CD4-positive, alpha-beta T cell treated with Interleukin-6 at 100 ng/mL for 8 hours (primary cell): ENCODE results near the gene NYNRIN.
"Not testable (repeated sequence)": the region's sequence is repeated elsewhere in the genome, so short reads cannot be mapped to it uniquely, and the experiment has no call there.

ENCODE experiments used
- DNase-seq: peaks from one replicate; pipeline ENCODE4 v3.0.0-alpha.2; 2020; ENCODE audit warnings: mixed read lengths, low spot score

The NYNRIN gene

DNA sequence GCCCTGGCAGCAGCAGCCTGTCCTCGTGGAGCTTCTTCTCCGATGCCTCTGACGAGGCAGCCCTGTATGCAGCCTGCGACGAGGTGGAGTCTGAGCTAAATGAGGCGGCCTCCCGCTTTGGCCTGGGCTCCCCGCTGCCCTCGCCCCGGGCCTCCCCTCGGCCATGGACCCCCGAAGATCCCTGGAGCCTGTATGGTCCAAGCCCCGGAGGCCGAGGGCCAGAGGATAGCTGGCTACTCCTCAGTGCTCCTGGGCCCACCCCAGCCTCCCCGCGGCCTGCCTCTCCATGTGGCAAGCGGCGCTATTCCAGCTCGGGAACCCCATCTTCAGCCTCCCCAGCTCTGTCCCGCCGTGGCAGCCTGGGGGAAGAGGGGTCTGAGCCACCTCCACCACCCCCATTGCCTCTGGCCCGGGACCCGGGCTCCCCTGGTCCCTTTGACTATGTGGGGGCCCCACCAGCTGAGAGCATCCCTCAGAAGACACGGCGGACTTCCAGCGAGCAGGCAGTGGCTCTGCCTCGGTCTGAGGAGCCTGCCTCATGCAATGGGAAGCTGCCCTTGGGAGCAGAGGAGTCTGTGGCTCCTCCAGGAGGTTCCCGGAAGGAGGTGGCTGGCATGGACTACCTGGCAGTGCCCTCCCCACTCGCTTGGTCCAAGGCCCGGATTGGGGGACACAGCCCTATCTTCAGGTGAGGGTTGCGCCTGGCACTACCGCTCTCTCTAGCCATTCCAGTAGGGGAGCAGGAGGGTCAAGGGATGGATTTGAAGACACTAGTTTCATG is 28.7 kb upstream of the NYNRIN start:
- DNase-seq, result no peak

DNA sequence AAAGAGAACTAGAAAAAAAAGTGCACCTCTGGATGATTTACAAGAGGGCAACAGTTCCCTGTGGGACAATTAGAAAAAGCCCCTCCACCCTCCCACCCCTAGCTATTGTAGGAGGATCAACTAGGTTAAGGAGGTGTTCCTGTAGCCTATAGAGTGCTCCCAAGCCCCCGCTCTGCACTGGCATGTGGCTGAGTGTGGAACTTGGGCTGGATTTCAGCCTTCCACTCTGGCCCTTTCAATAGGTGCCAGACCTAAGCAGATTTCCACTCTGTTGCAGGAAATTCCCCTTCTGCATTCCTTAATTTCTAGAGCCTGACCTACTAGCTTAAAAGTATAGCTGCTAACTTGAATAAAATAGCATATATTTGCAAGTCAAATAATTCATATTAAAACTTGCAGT is 28.1 kb upstream of the NYNRIN start:
- no peak for DNase-seq

DNA sequence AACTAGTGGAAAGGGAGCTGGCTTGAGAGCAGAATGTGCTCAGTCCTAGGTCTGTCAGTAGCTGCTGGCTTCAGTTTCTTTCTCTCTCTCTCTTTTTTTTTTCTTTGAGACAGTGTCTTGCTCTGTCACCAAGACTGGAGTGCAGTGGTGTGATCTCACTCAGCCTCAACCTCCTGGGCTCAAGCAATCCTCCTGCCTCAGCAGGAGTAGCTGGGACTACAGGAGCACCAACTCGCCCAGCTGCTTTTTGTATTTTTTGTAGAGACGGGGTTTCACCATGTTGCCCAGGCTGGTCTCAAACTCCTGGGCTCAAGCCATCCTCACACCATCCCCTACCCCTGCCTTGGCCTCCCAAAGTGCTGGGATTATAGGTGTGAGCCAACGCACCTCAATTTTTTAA is 27.2 kb upstream of the NYNRIN start:
- DNase-seq, result not testable (repeated sequence)

DNA sequence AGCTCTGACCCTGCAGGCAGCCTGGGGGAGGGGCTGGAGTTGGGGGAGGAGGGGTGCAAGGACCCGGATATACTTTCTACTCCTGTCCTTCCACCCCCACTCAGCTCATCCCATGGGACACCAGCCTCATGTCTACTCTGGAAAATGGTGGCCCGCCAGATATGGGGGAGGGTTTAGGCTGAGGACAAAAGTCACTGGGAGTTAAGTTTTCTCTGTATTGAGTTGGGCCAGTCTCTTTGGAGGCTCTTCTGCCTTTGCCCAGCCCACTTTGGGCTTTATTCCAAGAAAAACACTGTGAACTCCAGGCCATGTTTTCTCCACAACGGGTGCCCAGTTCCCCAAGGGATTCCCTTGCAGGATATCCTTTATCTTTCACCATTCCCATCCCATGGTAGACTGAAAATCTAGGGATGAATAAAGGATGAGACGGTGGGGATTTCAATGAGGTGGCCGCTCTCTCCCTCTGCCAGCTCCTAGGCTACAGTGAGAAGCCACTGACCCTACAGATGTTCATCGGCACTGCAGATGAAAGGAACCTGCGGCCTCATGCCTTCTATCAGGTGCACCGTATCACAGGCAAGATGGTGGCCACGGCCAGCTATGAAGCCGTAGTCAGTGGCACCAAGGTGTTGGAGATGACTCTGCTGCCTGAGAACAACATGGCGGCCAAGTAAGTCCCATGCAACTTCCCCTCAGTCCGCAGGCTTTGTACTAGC is 25.9 kb upstream of the NYNRIN start:
- no peak for DNase-seq

DNA sequence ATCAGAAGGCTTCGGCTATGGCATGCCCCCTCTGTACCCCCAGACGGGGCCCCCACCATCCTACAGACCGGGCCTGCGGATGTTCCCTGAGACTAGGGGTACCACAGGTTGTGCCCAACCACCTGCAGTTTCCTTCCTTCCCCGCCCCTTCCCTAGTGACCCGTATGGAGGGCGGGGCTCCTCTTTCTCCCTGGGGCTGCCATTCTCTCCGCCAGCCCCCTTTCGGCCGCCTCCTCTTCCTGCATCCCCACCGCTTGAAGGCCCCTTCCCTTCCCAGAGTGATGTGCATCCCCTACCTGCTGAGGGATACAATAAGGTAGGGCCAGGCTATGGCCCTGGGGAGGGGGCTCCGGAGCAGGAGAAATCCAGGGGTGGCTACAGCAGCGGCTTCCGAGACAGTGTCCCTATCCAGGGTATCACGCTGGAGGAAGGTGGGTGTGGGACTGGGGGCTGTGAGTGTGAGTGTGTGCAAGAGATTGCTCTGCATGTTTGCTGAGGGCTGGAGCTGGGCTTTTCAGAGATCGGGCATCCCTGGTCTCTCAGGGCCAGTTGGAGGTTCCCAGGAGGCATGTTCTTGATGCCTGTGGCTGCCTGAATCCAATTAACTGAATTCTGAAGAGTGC is 22.2 kb upstream of the NYNRIN start:
- DNase-seq, result no peak

DNA sequence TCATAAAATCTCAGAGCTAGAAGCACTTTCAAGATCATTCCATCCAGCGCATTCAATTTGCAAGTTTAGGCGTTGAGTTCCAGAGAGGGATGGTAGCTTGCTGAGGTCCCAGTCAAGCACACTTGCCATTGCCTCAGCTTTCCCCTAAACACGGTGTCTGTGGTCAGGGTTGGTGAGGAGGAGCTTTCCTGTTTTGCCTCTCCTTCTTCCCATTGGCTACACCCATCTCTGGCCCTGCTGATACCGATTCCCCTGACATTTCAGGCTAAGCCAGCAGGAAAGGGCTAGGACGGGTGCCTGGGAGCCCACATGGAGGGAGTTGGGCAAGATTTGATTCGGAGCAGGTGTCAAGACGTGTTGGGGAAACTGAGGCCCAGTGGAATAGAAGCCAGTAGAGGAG is 21.7 kb upstream of the NYNRIN start:
- DNase-seq, result no peak

DNA sequence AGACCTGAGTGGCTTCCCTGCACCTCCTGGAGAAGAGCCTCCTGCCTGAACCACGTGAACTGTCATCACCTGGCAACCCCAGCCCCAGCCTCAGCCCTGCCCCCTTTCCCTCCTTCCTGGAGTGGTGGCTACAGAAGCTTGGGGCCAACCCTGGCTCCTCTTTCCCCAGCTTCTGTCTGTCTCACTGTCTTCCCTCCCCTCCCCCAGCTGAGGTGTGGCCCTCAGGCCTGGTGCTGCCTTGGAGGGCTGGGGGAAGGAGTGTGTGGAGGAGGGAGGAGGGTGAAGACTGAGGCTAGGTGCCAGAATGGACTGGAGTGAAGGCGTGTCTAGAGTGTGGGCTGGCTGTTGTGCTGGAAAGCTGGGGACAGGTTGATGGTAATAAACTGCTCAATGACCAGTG is 21.1 kb upstream of the NYNRIN start:
- no peak for DNase-seq

DNA sequence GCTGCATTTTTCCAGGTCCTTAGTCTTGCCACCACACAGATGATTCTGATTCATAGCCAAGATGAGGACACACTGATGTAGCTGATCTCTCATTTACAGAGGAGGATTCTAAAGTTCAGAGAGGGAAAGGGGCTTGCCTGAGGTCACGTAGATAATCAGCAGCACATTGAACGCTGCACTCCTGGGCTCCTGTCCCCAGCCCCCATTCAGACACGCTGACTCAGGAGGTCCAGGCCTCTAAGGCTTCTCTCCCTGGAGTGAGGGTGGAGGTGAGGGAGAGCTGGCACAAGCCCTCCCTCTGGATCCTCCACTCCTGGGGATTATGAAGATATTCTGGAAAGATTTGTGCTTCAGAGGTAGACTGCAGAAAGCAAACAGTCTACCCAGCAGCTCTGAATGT is 20.5 kb upstream of the NYNRIN start:
- no peak for DNase-seq

DNA sequence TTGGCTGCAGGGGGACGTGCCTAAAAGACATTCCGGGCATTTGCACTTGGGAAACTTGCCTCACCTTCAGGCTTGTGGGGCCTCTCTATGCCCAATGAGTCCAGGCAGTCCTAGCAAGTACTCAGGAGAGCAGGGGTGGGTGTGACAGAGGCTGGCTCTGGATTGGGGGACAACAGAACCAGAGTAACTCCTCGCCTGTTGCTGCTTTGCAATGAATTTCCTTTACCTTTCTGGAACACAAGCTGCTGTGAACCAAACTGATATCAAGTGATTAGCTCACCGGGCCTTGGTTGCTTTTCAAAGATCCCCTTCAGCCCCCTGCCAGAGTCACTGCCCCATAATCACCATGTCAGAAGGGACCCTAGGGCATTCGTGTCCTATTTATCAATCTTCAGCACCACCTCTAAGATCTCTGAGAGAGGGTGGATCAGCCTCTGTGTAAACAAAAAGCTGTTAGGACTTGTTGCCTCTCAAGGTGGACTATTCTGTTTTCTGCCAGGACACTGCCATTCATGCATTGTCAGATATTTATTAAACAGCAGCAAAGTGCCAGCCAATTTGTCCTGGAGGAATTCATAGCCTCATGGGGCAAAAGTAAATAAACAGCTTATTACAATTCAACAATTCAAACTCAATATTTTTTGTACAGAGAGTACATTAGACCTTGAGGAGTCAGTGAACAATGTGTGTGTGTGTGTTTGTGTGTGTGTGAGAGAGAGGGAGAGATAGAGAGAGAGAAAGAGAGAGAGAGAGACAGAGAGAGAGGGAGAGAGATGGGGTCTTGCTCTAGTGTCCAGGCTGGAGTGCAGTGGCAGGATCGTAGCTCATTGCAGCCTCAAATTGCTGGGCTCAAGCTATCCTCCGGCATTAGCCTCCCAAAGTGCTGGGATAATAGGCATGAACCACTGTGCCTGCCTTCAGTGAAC is 19.6 kb upstream of the NYNRIN start:
- DNase-seq, result no peak

DNA sequence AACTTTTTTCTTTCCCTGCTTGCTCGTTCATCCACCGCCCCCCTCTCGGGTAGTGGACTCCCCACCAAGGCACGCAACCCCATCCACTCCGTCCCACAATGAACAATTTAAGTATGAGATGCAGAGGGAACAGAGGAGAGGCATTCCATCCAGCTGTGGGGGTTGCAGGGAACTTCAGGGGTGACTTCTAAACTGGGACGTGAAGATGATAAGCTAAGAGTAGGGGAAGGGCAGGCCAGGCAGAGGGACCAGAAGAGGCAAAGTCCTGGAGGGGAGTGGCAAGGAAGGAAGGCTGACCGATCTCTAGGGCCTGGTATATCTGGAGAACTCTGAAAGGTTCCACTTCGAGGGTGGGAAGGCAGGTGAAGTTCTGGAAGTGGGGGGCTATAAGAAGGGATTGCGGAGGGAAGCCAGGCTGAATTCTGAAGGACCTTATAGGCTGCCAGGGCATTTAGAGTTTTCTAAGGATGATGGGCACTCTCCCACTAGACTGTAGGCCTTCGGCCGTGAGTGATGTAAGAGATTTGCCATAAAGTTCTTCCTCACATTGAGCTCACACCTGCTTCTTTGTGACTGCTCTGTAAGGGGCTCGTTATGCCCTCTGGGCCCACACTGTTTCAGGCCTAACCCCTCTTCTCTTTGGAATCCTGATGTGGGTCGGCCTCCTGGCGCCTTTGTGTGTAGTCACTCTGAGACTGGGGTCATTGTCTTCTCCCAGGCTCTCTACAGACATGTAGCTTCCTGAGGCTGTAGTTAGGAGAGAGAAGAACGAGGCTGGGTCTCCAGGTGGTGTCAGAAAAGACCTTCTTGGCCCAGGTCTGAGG is 18.7 kb upstream of the NYNRIN start:
- DNase-seq, result no peak

DNA sequence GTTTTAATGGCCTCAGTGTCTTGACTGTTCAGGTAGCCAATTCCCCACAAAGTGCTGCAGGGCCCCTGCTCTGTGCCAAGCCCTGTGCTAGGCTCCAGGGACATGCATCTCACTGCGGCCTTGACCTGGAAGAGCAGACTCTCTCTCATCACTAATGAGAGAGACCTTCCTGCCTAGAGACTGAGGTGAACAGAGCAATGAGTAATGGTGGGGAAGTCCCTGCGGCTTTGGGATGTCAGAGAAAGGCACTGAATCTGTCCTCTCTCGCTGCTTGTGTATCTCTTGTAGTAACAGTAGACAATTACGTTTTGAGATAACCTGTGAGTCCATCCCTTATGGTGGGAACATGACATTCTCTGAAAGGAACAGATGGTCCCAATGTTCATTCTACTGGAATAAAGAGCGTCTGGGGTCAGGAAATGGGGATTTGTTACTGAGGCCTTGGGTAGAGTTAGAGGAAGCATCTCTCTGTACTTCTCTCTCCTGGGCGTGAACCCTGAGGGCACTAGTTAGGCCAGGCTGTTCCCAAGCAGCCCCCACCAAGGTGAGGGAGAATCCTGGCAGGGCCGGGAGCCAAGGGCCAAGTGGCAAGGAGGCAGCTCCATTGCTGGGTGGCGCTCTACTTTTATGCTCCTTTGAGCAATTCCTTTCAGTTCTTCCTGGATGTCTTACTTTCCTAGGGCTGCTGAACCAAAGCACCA is 17.3 kb upstream of the NYNRIN start:
- no peak for DNase-seq

DNA sequence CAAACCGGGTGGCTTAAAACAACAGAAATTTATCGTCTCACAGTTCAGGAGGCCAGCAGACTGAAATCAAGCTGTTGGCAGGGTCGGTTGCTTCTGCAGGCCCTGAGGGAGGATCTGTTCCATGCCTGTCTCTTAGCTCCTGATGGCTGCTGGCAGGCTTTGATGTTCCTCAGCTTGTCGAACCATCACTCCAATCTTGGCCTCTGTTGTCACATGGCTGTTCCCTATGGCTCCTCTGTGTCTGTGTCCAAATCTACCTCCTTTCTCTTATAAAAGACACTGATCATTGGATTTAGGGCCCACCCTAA is 16.8 kb upstream of the NYNRIN start:
- DNase-seq, result no peak

DNA sequence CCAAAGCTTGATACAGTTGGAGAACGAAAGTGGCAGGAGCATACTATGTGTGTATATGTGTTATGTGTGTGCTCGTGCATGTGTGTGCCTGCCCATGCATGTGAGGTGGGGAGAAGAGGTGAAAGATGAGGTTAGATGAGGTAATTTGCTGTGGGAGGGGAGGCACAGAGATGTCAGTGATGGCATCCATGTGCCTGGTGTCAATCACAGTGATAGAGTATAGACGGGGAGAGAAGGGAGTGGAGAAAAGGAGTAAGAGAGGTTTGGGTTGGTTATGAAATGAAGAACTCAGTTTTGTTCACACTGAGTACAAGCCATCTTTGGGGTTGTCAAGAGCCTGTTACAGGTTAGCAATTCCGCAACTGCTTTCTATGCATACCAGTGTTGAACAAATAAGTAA is 14.6 kb upstream of the NYNRIN start:
- DNase-seq, result no peak

DNA sequence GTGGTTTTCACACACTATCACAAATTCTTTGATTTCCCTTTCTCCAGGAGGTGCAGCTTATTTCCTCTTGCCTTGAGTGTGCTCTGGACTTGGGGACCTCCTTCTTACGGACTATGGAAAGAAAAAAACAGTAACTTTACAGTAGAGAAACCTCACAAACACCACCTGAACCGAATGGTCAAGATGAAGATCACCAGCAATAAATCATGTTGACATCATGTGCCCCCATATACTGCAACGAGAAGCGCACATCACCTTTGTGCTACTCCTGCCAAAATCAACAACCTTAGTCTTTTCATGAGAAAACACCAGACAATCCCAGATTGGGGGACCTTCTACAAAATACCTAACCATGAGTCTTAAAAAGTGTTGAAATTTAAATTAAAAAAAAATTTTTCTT is 13.3 kb upstream of the NYNRIN start:
- no peak for DNase-seq

DNA sequence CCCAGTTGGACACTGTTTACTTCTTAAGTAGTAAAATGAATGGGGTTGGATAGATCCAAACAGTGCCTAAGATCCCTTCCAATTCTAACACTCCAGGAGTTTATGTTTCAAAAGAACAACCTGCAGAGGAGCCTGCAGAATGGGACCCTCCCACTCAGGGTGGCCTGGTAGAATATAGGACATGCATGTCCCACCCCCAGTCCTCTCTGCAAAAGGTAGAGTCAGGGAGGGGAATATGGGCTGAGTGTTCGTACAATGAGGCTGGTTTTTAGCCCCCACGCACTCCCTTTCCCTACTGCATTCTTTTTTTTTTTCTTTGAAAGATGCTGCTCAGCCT is 11.8 kb upstream of the NYNRIN start:
- DNase-seq, result no peak

DNA sequence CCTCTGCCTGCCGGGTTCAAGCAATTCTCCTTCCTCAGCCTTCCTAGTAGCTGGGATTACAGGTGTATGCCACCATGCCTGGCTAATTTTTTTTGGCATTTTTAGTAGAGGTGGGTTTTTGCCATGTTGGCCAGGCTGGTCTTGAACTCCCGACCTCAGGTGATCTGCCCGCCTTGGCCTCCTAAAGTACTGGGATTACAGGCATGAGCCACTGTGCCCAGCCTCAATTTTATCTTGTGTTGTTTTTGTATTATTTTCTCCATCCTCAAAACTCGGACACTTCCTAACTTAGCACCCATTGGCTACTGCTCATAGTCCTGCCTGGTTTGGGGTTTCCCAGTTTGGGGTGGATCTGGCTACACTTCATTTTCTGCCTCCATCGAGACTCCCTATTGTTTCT is 11.2 kb upstream of the NYNRIN start:
- not testable (repeated sequence) for DNase-seq

DNA sequence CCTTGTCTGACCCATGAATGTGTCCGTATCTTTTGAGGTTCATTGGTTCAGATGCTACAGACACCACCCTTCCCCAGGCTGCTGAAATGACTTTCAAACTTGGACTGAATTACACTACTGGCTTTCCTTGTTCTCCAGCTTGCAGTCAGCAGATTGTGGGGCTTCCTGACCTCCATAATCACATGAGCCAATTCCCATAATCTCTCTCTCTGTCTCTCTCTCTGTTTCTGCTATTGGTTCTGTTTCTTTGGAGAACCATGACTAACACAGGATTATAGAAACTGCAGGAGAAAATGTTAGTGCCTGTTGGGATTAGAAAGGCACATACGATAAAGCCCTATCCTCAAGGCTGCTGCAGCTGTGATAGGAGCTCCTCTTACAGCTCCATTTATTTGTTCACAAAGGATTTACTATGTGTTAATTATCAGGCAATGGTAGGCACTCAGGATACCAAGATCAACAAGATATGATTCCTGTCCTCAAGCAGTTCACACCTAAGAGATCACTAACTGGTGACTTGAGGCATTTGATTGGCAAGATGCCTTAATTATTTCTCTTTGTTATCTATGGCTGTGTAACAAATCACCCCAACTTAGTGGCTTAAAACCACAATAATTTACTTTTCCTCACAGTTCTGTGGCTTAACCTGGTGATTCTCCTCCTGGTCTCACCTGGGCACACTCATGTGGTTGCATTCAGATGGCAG is 10.2 kb upstream of the NYNRIN start:
- DNase-seq, result no peak

DNA sequence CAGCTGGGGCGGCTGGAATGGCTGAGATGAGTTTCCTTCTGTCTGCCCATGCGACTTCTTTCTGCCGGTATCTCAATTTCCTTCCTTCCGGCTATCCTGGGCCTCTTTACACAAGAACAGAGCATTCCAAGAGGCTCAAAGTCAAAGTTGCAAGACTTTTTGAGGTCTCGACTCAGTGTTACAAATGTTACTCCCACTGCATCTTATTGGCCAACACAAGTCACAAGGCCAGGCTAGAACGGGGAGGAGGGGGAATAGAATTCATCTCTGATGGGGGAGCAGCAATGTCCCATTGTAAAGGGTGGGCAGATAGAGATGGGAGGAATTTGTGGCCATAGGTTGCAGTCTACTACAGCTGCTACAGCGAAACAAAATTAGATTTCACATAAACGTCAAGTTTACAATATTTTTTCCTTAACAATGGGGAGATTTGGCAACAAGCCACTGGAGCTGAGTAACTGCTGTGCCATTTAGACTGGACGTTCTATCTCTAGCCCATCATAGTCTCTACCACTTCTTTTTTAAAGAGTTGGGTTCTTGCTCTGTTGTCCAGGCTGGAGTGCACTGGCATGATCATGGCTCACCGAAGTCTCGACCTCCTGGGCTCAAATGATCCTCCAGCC is 9.5 kb upstream of the NYNRIN start:
- no peak for DNase-seq

DNA sequence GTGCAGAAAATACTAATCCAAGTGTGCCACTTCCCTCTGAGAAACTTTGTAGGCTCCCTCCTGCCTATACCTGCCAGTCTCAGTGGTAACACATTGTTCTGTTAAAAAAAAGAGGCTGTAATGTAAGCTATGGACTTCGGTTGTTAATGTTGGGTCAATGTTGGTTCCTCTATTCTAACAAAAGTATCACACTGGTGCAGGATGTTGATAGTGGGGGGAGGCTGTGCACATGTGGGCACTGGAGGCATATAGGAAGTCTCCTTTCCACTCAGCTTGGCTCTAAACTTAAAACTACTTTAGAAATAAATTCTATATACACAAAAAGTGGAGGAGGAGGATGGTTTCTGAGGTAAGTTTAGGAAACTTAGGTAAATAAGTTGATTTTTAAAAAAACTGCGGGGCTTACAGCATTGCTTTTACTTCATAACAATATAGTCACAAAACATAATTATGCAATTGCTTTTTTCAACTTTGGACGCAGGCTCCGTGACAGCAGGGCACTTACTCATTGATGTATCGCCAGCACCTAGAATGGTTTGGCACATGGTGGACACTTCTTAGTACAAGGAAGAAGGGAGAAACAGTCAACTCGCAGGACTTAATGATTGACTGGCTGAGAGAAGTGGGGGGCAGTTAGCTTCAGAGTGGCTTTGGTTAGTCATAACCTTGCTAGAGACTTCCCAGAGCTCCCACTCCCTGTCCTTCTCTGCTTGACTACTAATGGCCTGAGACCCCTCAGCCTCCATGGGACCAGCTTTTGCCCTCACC is 7.9 kb upstream of the NYNRIN start:
- DNase-seq, result no peak
